Adrenal gland (tissue), 12 donors: Measurements from ENCODE around the gene DMRT1. TPM values are rescaled to one million over a fixed set of nuclear protein-coding genes. Genes with fewer than 3 reads are reported as not detected.

ENCODE experiments used
- DNase-seq, 7 donors: peaks; one replicate each; pipeline ENCODE4 v3.0.0-alpha.2; 2019 to 2020
- H3K27ac ChIP-seq, 5 donors: fragments of 200-600 bp; sonication (generic) in 4 of 5; 1 replicate in 3 of 5; 2 replicates in 2 of 5; pipeline versions ENCODE4 v1.5.1 to v1.8.0; 2016 to 2020; ENCODE audit warnings: mild to moderate bottlenecking in 1 of 5
- H3K27me3 ChIP-seq: fragments of 200-600 bp; 2 replicates; pipeline ENCODE4 v1.8.0; 2021
- H3K36me3 ChIP-seq, 2 donors: fragments of 200-600 bp; replicated peaks in 1 of 2; 1 replicate in 1 of 2; 2 replicates in 1 of 2; pipeline versions ENCODE4 v1.5.1 to v1.8.0; 2018 to 2022
- H3K4me1 ChIP-seq, 2 donors: fragments of 200-600 bp; replicated peaks in 1 of 2; 1 replicate in 1 of 2; 2 replicates in 1 of 2; pipeline versions ENCODE4 v1.5.1 to v1.8.0; 2018 to 2021
- H3K4me3 ChIP-seq, 4 donors: fragments of 200-600 bp; sonication (generic) in 3 of 4; one replicate each; pipeline ENCODE4 v1.5.1; 2016 to 2018
- H3K9me3 ChIP-seq, 3 donors: fragments of 200-600 bp; sonication (generic) in 1 of 3; replicated peaks in 1 of 3; 1 replicate in 2 of 3; 2 replicates in 1 of 3; pipeline versions ENCODE4 v1.5.1 to v1.8.0; 2016 to 2021
- CTCF ChIP-seq, 6 experiments: fragments of 450-650 bp in 4 of 6; fragments of 200-600 bp in 2 of 6; sonication (generic) in 1 of 6; IDR thresholded peaks; 1 replicate in 5 of 6; 2 replicates in 1 of 6; pipeline versions ENCODE4 v1.5.1 to v1.8.0; 2016 to 2021; ENCODE audit warnings: antibody characterized with exemption in 6 of 6, mild to moderate bottlenecking in 2 of 6, moderate library complexity in 1 of 6
- POLR2A ChIP-seq, 2 donors: fragments of 450-650 bp; IDR thresholded peaks; one replicate each; pipeline ENCODE4 v1.6.1; 2017; ENCODE audit warnings: antibody characterized with exemption in 2 of 2, mild to moderate bottlenecking in 2 of 2, moderate library complexity in 1 of 2
- WGBS, 4 donors: extraction: QIAGEN DNeasy Blood & Tissue Kit in 2 of 4; methylation state at CpG; one replicate each; pipeline versions ENCODE4 v1.1.5 to v1.1.7; 2013 to 2017; 5-methylcytosine and 5-hydroxymethylcytosine counted together
- intact Hi-C, 2 donors: fragments of 100-400 bp; cut with DNase I; formaldehyde crosslinking; loops; one replicate each; pipeline versions ENCODE4 v1.14.1 to v1.15.0; 2022 to 2023
- polyA plus RNA-seq, 3 donors: library from polyadenylated mRNA; stranded (reverse); fragments of 200-250 nt in 2 of 3; fragments of 350-450 nt in 1 of 3; fragmentation: Illumina TruSeq in 1 of 3; extraction: RNeasy Lipid Tissue Mini Kit (QIAGEN cat#74804) in 1 of 3; gene quantifications; one replicate each; pipeline ENCODE4 v1.2.3, GENCODE V29; 2013 to 2014
- total RNA-seq, 9 donors: library from RNA; depleted of rRNA in 4 of 9; stranded (reverse); fragments of >200 nt in 4 of 9; fragments of 120-200 nt in 1 of 9; fragmentation: NEBNext Ultra II Directional in 1 of 9; extraction: Animal tissue kit (Norgen Biotek cat#: 25700) in 1 of 9; gene quantifications; one replicate each; pipeline versions ENCODE4 v1.1.0 to v1.2.4, GENCODE V29; 2013 to 2023
- donor health status: healthy with polysubstance abuse.
- donor health status: Bipolar disorder and iron deficiency.
- donor health status: DM: yes; HTN: yes; CAD: no.
- donor health status: DM: no; HTN: no; CAD: no.
- donor health status: DM: no; HTN: no; CAD: no.
- donor health status: DM: yes; HTN: yes; CAD: no.

The DMRT1 gene
- total and polyA plus RNA-seq, 12 donors, result 9.2 TPM; not detected in 11

DNA sequence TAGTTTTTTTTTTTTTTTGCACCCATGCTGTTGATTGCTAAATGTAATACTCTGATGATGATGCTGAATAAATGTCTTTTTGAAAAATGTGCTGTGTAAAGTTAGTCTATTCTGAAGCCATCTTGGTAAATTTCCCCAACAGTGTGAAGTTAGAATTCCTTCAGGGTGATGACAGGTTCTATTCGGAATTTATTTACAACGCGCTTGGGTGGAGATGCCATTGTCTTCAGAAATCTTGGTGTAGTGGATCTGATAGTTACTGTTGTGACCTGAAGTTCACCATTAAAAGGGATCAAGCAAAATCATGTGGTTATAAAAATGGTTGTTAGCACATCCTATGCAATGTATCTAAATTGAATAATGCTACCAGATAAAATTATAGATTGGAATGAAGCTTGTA is 36.3 kb upstream of the DMRT1 start:
- Histone ChIP-seq H3K27me3 (no peaks in the 10 kb centered on the region), H3K9me3 (no peaks in the 10 kb centered on the region), H3K27ac (no peak overlapping the region), H3K4me1 (no peaks in the 10 kb centered on the region), H3K36me3 (no peaks in the 10 kb centered on the region), H3K4me3 (no peak overlapping the region)
- 66 to 80% (median 71%) methylated on average over 3 of the region's 3 CpGs for WGBS, 4 donors
- TF ChIP-seq CTCF (IDR thresholded peaks at IDR 0.05), result no peak
- no peak for TF ChIP-seq POLR2A (IDR thresholded peaks at IDR 0.05)
- intact Hi-C loops, result loop anchor here (5.0 kb wide), 2 partner anchors 188 to 193 kb away; no protein-coding TSS in a partner anchor
- no peak for DNase-seq

GRCh38 chr9:806285-807156 is 35.0 kb upstream of the DMRT1 start:
- H3K4me1 ChIP-seq, result no peaks in the 10 kb centered on the region

GRCh38 chr9:811106-811531 is 30.4 kb upstream of the DMRT1 start:
- 71 to 83% (median 76%) methylated on average over 4 to 6 of the region's 6 CpGs for WGBS, 4 donors
- Histone ChIP-seq H3K9me3 (no peaks in the 10 kb centered on the region), H3K27ac (no peak overlapping the region), H3K4me1 (no peaks in the 10 kb centered on the region), H3K4me3 (no peak overlapping the region), H3K36me3 (no peaks in the 10 kb centered on the region), H3K27me3 (no peaks in the 10 kb centered on the region)
- TF ChIP-seq POLR2A (IDR thresholded peaks at IDR 0.05) (no peak), CTCF (IDR thresholded peaks at IDR 0.05) (no peak)
- peak in 1 of 7 donors; percentile 2 for DNase-seq
- intact Hi-C loops, result no loop called here

More at GRCh38 chr9:806285-807156, 35.0 kb upstream of the DMRT1 start:
- H3K27me3 ChIP-seq, result no peaks in the 10 kb centered on the region
- H3K27ac ChIP-seq, result no peak overlapping the region
- peak in 2 of 7 donors; percentile 23 to 25 for DNase-seq
- TF ChIP-seq CTCF (IDR thresholded peaks at IDR 0.05), result peak; percentile 44 to 95 (median 68)
- TF ChIP-seq POLR2A (IDR thresholded peaks at IDR 0.05), result no peak
- H3K4me3 ChIP-seq, result no peak overlapping the region
- no peaks in the 10 kb centered on the region for H3K9me3 ChIP-seq
- H3K36me3 ChIP-seq, result no peaks in the 10 kb centered on the region
- 40 to 54% (median 49%) methylated on average over 8 of the region's 8 CpGs for WGBS, 4 donors
- intact Hi-C loops, result loop anchor here (5.0 kb wide), 2 partner anchors 189 to 194 kb away; no protein-coding TSS in a partner anchor

DNA sequence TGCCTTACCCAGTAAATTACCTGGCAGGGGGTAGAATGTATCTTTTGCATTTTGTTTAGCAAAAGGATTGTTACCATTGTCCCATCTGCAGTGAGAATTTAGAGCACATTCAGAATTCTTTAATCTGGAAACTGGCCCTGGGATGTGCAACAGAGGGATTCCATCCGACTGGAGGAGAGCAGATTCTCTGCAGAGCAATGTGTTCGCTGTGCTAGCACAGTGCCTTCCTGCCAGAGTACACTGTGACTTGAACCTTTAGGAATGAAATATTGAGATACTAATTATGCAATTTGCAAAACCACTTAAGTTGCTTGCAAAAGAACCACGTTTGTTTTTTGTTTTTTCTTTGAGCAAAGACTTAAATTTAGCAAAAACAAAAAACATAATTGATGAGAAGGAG is 22.5 kb upstream of the DMRT1 start:
- DNase-seq, result no peak
- Histone ChIP-seq H3K9me3 (no peaks in the 10 kb centered on the region), H3K4me3 (no peak overlapping the region), H3K27me3 (no peaks in the 10 kb centered on the region), H3K27ac (no peak overlapping the region), H3K4me1 (no peaks in the 10 kb centered on the region), H3K36me3 (no peaks in the 10 kb centered on the region)
- TF ChIP-seq POLR2A (IDR thresholded peaks at IDR 0.05), result no peak
- no peak for TF ChIP-seq CTCF (IDR thresholded peaks at IDR 0.05)
- intact Hi-C loops, result no loop called here
- WGBS, 4 donors, result 25 to 42% (median 39%) methylated on average over 3 of the region's 3 CpGs
